Osteoblast (primary cell): Measurements from ENCODE around the gene UNKL. TPM values are rescaled to one million over a fixed set of nuclear protein-coding genes. Genes with fewer than 3 reads are reported as not detected.

ENCODE experiments used
- DNase-seq: peaks from one replicate; pipeline ENCODE4 v3.0.0; 2011; ENCODE audit warnings: low spot score, mixed read lengths; ENCODE audit not compliant: insufficient read length; ENCODE audit errors: missing footprints
- H2AFZ ChIP-seq: 2 replicates; pipeline ENCODE4 v1.6.0; 2011; ENCODE audit warnings: mild to moderate bottlenecking, low read length
- H3K27ac ChIP-seq: 2 replicates; pipeline ENCODE4 v1.5.1; 2011; ENCODE audit warnings: mild to moderate bottlenecking, low read depth, low read length, moderate library complexity
- H3K27me3 ChIP-seq: 2 replicates; pipeline ENCODE4 v1.6.0; 2012; ENCODE audit warnings: mild to moderate bottlenecking, control low read depth, inconsistent platforms, low read length, moderate library complexity; ENCODE audit not compliant: insufficient read depth
- H3K36me3 ChIP-seq: 2 replicates; pipeline ENCODE4 v1.5.1; 2011; ENCODE audit warnings: mild to moderate bottlenecking, low read length, control low read depth, moderate library complexity; ENCODE audit not compliant: insufficient read depth
- H3K4me1 ChIP-seq: 2 replicates; pipeline ENCODE4 v1.5.1; 2011; ENCODE audit warnings: mild to moderate bottlenecking, low read length, control low read depth, moderate library complexity; ENCODE audit not compliant: insufficient read depth
- H3K4me2 ChIP-seq: 2 replicates; pipeline ENCODE4 v1.6.0; 2011; ENCODE audit warnings: mild to moderate bottlenecking, low read length; ENCODE audit not compliant: insufficient read depth
- H3K4me3 ChIP-seq: fragments of 200-600 bp; sonication (generic); 3 replicates; pipeline ENCODE4 v1.5.1; 2012; ENCODE audit warnings: mild to moderate bottlenecking, low read length, inconsistent platforms; ENCODE audit not compliant: insufficient read depth
- H3K79me2 ChIP-seq: 2 replicates; pipeline ENCODE4 v1.6.0; 2012; ENCODE audit warnings: mild to moderate bottlenecking, low read length, control low read depth, inconsistent platforms; ENCODE audit not compliant: insufficient read depth
- H3K9me3 ChIP-seq: 2 replicates; pipeline ENCODE4 v1.5.1; 2011; ENCODE audit warnings: low read depth, low read length, control low read depth
- H4K20me1 ChIP-seq: 2 replicates; pipeline ENCODE4 v1.6.0; 2012; ENCODE audit warnings: mild to moderate bottlenecking, low read length, control low read depth; ENCODE audit not compliant: insufficient read depth
- total RNA-seq: library from RNA; depleted of rRNA; stranded (reverse); fragments of >200 nt; gene quantifications from 2 replicates; pipeline ENCODE4 v1.2.3, GENCODE V29; 2012
- TF ChIP-seq, protein P1 (sequence below): IDR thresholded peaks from 2 replicates; pipeline ENCODE4 v1.5.1; 2011; ENCODE audit warnings: mild to moderate bottlenecking, low read depth, low read length, moderate library complexity; ENCODE audit errors: extremely low read depth

Gene UNKL
- total RNA-seq, 1 donor: 10.1 TPM

DNA sequence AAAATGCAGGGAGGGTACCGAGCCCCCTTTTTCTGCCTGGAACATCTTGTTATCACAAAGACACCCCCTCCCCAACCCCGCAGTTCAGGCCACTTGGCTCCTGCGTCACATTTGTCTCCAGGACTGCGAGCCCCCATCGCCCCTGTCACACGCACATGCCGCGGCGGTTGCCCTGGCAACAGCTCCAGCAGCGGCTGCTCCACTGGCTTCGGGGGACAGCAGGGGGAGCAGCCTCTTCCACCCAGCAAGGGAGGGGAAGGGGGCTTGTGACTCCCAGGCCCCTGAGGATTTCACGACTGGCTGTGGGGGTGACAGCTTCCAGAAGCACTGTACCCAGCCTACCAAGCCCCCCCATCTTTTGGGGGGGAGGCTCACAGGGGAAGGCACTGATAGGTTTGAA, 78.5 kb downstream of the UNKL start:
- Histone ChIP-seq H3K4me2 (no peak overlapping the region), H3K27me3 (peaks cover 52% of the 10 kb centered on the region), H3K4me1 (no peaks in the 10 kb centered on the region), H3K36me3 (no peaks in the 10 kb centered on the region), H3K4me3 (no peak overlapping the region), H3K27ac (no peak overlapping the region), H3K9me3 (no peaks in the 10 kb centered on the region), H3K79me2 (no peaks in the 10 kb centered on the region), H4K20me1 (no peaks in the 10 kb centered on the region), H2AFZ (no peak overlapping the region)
- no peak for DNase-seq
- TF ChIP-seq, protein P1, sequence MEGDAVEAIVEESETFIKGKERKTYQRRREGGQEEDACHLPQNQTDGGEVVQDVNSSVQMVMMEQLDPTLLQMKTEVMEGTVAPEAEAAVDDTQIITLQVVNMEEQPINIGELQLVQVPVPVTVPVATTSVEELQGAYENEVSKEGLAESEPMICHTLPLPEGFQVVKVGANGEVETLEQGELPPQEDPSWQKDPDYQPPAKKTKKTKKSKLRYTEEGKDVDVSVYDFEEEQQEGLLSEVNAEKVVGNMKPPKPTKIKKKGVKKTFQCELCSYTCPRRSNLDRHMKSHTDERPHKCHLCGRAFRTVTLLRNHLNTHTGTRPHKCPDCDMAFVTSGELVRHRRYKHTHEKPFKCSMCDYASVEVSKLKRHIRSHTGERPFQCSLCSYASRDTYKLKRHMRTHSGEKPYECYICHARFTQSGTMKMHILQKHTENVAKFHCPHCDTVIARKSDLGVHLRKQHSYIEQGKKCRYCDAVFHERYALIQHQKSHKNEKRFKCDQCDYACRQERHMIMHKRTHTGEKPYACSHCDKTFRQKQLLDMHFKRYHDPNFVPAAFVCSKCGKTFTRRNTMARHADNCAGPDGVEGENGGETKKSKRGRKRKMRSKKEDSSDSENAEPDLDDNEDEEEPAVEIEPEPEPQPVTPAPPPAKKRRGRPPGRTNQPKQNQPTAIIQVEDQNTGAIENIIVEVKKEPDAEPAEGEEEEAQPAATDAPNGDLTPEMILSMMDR: no peak

DNA sequence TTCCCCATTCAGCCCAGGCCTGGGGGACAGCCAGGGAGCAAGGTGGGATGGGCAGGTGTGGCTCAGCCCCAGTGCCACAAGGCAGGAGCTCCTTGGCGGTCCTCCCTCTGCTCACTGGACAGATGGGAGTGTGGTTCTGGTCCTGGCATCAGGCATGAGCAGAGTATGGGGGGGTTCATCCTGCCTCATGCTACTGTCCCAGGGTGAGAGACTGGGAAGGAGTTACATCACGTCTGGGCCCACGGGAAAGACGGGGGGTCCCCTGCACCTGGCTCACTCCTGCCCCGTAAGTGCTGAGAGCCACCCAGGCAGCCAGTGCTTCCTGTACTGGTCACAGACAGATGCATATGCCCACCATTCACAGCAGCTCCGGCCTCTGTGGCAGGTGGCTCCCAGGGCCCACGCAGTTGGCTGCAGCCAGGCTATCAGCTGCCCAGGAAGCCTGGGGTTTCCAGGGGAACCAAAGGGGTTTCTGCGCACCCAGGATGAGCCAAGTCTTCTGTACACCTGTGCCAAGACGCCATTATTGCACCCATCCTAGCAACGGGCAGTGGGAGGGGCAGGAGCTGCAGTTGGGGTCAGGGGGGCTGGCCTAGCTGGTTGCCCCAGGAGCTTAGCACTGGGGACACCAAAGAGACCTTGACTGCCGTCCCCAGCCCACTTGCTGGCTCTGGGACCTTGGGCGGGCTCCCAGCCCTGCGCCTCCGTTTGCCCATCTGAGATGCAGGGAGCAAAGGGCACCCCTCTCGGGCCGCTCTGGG, 79.1 kb downstream of the UNKL start:
- H3K27ac ChIP-seq: no peak overlapping the region
- H3K36me3 ChIP-seq: no peaks in the 10 kb centered on the region
- TF ChIP-seq, protein P1: no peak
- H3K9me3 ChIP-seq: peaks cover 2% of the 10 kb centered on the region
- H4K20me1 ChIP-seq: no peaks in the 10 kb centered on the region
- no peak for DNase-seq
- no peak overlapping the region for H2AFZ ChIP-seq
- H3K4me3 ChIP-seq: no peak overlapping the region
- no peaks in the 10 kb centered on the region for H3K4me1 ChIP-seq
- no peak overlapping the region for H3K4me2 ChIP-seq
- no peaks in the 10 kb centered on the region for H3K79me2 ChIP-seq
- H3K27me3 ChIP-seq: peaks cover 52% of the 10 kb centered on the region

DNA sequence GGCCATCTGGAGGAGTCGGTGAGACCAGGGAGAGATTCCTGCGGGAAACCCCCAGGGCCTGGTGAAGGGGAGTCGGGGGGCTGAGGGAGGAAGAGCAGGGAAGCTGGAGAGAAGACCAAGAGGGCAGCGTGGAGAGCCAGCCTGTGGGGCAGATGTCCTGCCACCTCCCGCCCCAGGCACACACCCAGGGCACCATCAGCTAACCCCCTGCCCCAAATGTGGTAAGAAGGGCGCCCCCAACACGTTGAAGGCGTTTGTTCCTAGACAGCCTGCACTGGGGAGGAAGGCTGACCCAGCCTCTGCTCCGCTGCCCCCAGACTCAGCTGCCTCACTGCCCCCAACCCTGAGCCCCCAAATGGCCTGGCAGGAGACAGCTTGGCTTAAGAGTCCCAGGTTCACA, 79.8 kb downstream of the UNKL start:
- Histone ChIP-seq H4K20me1 (no peaks in the 10 kb centered on the region), H3K36me3 (no peaks in the 10 kb centered on the region), H3K4me1 (no peaks in the 10 kb centered on the region), H3K27ac (no peak overlapping the region), H3K9me3 (peaks cover 4% of the 10 kb centered on the region), H2AFZ (no peak overlapping the region), H3K79me2 (no peaks in the 10 kb centered on the region), H3K4me2 (no peak overlapping the region), H3K27me3 (peaks cover 52% of the 10 kb centered on the region), H3K4me3 (no peak overlapping the region)
- DNase-seq: no peak
- TF ChIP-seq, protein P1: no peak

DNA sequence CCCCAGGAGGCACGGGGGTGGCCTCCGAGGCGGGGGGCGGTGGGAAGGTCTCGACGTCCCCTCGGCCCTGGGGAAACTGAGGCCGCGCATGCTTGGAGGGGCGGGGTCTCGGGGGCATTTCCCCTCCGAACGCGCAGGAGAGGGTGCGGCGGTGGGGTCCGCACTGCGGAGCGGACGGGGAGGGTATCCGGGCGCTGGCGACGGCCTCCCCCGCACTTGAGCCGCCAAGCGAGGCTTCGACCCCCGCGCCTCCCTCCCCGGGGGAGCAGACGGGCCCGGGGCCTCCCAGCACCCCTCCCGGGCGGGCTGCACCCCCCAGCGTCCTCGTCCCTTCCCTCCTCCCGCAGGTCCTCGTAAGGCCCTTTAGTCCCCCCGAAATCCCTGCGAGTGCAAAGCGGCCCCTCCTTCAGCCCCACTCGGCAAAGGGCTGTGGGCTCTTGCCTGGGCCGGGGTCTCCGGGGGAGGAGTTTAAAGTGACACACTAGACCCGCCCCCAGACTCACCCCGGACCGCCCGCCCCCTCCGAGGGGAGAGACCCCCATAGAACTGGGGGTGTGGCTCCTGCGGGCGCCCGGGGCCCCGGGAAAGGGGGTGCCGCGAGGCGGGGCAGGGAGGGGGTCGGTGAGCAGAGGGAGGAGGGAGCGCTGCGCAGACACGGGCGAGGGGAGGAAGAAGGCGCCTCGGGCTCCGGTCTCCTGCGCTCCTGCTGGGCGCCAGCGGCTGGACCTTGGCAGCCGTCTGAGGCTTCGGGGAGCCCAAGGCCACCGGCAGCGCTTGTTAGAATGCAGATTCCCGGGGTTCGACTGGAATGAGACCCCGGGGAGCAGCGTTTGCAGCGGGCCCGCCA, 80.4 kb downstream of the UNKL start:
- no peak overlapping the region for H3K4me3 ChIP-seq
- H3K9me3 ChIP-seq: peaks cover 4% of the 10 kb centered on the region
- no peak for DNase-seq
- no peaks in the 10 kb centered on the region for H3K4me1 ChIP-seq
- no peaks in the 10 kb centered on the region for H3K79me2 ChIP-seq
- H4K20me1 ChIP-seq: no peaks in the 10 kb centered on the region
- TF ChIP-seq, protein P1: no peak
- peaks cover 52% of the 10 kb centered on the region for H3K27me3 ChIP-seq
- H3K4me2 ChIP-seq: no peak overlapping the region
- H3K27ac ChIP-seq: no peak overlapping the region
- H2AFZ ChIP-seq: no peak overlapping the region
- H3K36me3 ChIP-seq: no peaks in the 10 kb centered on the region
